SH-SY5Y (cell line): ENCODE data around the gene ADGRB2.

Experiments
- GATA2 ChIP-seq: IDR thresholded peaks from 2 replicates; pipeline ENCODE4 v1.6.1; 2011; ENCODE audit warnings: mild to moderate bottlenecking, low read depth, low read length
- GATA3 ChIP-seq: IDR thresholded peaks from 2 replicates; pipeline ENCODE4 v1.6.1; 2011; ENCODE audit warnings: low read depth, mild to moderate bottlenecking, low read length, moderate library complexity

ADGRB2 gene

GRCh38 chr1:31757989-31758388, 6.2 kb downstream of the ADGRB2 start:
- TF ChIP-seq GATA3 (no peak), GATA2 (no peak)

DNA sequence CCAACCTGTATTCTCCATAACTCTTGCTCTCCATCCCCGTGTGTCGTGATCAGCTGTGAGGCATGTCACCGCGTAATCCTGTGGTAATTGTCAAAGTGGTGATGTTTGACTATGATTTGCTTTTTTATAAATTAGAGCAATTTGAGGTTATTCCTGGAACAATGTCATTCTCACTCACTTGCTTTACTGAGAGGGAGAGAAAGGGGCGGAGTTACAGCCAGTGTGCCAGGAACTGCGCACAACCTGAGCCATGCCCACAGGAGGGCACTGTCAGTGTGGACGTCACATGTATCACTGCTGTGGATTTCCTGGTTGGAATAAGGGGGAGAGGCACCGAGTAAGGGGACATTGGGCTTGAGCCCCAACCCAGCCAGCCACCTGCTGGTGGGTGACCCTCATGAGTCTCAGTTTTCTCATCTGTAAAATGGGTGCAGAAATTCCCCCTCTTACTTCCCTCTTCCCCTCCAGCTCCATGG, 6.9 kb downstream of the ADGRB2 start:
- TF ChIP-seq GATA3 (no peak), GATA2 (no peak)

- TF ChIP-seq GATA2 (no peak), GATA3 (no peak)
Observed at GRCh38 chr1:31756578-31756977, 7.6 kb downstream of the ADGRB2 start.

GRCh38 chr1:31755850-31756492, 8.2 kb downstream of the ADGRB2 start:
- TF ChIP-seq GATA3: no peak
- TF ChIP-seq GATA2: no peak; the same call in 1 of the 2 replicates

- TF ChIP-seq GATA3 (no peak), GATA2 (no peak)
Observed at GRCh38 chr1:31755197-31755611, 8.9 kb downstream of the ADGRB2 start.

DNA sequence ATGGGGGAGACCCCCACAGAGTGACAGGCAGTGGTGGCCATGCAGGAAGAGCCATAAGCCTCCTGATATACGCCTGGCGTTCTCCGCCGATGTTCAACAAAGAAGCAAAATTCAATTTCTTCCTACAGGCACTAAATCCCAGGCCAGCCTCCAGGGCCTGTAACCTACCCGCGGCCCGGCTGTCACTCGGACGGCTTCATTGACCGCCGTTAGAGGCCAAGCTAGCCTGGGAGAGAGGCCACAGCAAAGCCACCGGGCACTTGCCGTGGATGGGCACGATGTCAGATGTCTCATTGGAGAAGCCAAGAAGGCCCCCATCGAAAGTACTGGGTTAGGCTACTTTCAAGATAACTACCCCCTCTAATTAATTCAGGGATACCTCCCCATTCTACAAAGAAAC, 9.7 kb downstream of the ADGRB2 start:
- TF ChIP-seq GATA3 (no peak), GATA2 (no peak)

- TF ChIP-seq GATA3: no peak
Observed at GRCh38 chr1:31753707-31754349, 10.3 kb downstream of the ADGRB2 start.

GRCh38 chr1:31752952-31753475, 11.1 kb downstream of the ADGRB2 start:
- TF ChIP-seq GATA2 (no peak), GATA3 (no peak)

GRCh38 chr1:31752258-31752657, 11.9 kb downstream of the ADGRB2 start:
- TF ChIP-seq GATA2: no peak
- TF ChIP-seq GATA3: no peak

GRCh38 chr1:31751822-31752241, 12.3 kb downstream of the ADGRB2 start:
- TF ChIP-seq GATA3 (no peak), GATA2 (no peak)

DNA sequence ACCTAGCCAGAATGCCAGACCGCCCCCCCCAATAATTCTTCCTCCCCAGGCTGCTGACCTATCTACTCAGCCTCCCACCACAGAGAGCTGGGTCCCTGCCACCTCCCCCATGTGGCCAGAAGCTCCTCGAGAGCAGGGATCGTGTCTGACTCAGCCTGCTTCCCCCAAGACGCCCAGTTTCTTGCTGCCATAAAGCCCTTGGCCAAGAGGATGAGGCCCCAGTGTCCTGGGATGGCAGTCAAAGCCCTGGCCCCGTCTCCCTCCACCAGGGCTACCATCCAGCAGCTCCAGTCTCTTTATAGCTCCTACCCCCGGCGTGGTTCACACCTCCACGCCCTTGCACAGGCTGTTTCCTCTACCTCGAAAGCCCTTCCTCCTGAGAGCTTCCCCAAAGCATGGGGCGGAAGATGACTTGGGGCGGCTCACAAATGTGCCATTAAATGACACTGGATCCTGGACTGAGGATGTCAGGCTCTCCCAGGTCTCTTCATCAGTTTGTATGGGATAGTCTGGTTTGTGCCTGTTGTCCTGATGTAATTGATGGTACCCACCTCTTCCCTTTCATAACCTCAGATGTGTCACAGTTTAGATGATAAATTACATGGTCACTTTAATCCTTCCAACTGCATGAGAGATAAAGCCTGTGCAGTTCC, 13.2 kb downstream of the ADGRB2 start:
- TF ChIP-seq GATA2: no peak
- no peak for TF ChIP-seq GATA3

- TF ChIP-seq GATA2 (no peak), GATA3 (no peak)
Observed at GRCh38 chr1:31749785-31750735, 14.1 kb downstream of the ADGRB2 start.

GRCh38 chr1:31748365-31748764, 15.8 kb downstream of the ADGRB2 start:
- TF ChIP-seq GATA3 (no peak), GATA2 (peak; percentile 42; the same call in 1 of the 2 replicates)
